Measurements from ENCODE around the gene CAMK1. TPM values are rescaled to one million over a fixed set of nuclear protein-coding genes. Genes with fewer than 3 reads are reported as not detected.

CAMK1 gene
- 13.3 and 25.2 TPM in 2 replicates for total RNA-seq

GRCh38 chr3:9769426-9770275 is at the start of gene CAMK1:
CAMK1 (minus strand) TSS chr3:9769947; CDS start chr3:9767749, 2,198 bp downstream.

GRCh38 chr3:9809615-9810432 is 40.1 kb upstream of the CAMK1 start, which contains the start of gene TTLL3:
TTLL3 (plus strand) TSS chr3:9810262; CDS start chr3:9810662, 400 bp downstream.

GRCh38 chr3:9792405-9793160 is 22.8 kb upstream of the CAMK1 start, which contains the start of the genes ARPC4 and TADA3:
ARPC4 (plus strand) TSS chr3:9793082; CDS start chr3:9793122, 40 bp downstream.
TADA3 (minus strand) TSS chr3:9792473; CDS start chr3:9791466, 1,007 bp downstream.

GRCh38 chr3:9749645-9750555 is 19.8 kb downstream of the CAMK1 start, which contains the start of gene OGG1:
OGG1 (plus strand) TSS chr3:9749952; CDS start chr3:9750287, 335 bp downstream.

GRCh38 chr3:9731206-9732079 is 38.3 kb downstream of the CAMK1 start, which contains the start of gene BRPF1:
BRPF1 (plus strand) TSS chr3:9731735; CDS start chr3:9734141, 2,406 bp downstream.

Other genes starting within 250 kb of the CAMK1 start
- not detected in 2 replicates for gene LHFPL4, start 216.1 kb downstream of the CAMK1 start, total RNA-seq
- gene MTMR14, start 120.4 kb downstream of the CAMK1 start, total RNA-seq: 49.8 and 53.6 TPM in 2 replicates
- gene CPNE9, start 66.1 kb downstream of the CAMK1 start, total RNA-seq: not detected in 2 replicates
- gene BRPF1, start 38.2 kb downstream of the CAMK1 start, total RNA-seq: 20.8 and 30.4 TPM in 2 replicates
- gene OGG1, start 20.0 kb downstream of the CAMK1 start, total RNA-seq: 25.6 and 34.9 TPM in 2 replicates
- 79.0 and 108 TPM in 2 replicates for gene TADA3, start 22.5 kb upstream of the CAMK1 start, total RNA-seq
- 147 and 327 TPM in 2 replicates for gene ARPC4, start 23.1 kb upstream of the CAMK1 start, total RNA-seq
- 23.0 and 32.6 TPM in 2 replicates for gene TTLL3, start 40.3 kb upstream of the CAMK1 start, total RNA-seq
- 29.8 and 36.2 TPM in 2 replicates for gene RPUSD3, start 74.1 kb upstream of the CAMK1 start, total RNA-seq
- not detected in 2 replicates for gene CIDEC, start 110.3 kb upstream of the CAMK1 start, total RNA-seq
- gene JAGN1, start 120.7 kb upstream of the CAMK1 start, total RNA-seq: 30.6 and 46.0 TPM in 2 replicates
- gene IL17RE, start 132.9 kb upstream of the CAMK1 start, total RNA-seq: 0.72 and 0.88 TPM in 2 replicates
- gene IL17RC, start 147.2 kb upstream of the CAMK1 start, total RNA-seq: 43.4 and 46.4 TPM in 2 replicates
- 13.3 and 104 TPM in 2 replicates for gene CRELD1, start 163.9 kb upstream of the CAMK1 start, total RNA-seq
- gene PRRT3, start 182.5 kb upstream of the CAMK1 start, total RNA-seq: 2.6 and 2.7 TPM in 2 replicates
- 53.7 and 56.7 TPM in 2 replicates for gene EMC3, start 216.9 kb upstream of the CAMK1 start, total RNA-seq